ENCODE results near the gene ZMYM4.
"Not testable (repeated sequence)": the region's sequence is repeated elsewhere in the genome, so short reads cannot be mapped to it uniquely, and the experiment has no call there.

ZMYM4 gene

DNA sequence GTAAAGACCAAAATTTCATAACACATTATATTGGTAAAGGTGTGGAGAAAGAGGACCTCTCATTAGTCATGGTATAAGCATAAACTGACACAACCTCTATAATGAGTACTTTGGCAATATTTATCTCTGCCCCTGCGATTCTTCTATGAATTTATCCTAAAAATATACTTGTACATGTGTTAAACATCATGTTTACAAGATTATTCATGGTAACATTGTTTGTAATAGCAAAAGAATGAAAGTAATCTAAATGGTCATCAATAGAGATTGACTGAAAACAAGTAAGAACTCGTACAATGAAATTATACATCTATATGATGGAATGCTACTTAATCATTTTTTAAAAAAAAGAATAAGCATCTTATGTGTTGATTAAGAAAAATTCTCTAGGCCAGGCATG lies 192.3 kb downstream of the ZMYM4 start:
- no peak overlapping the region for H3K4me3 ChIP-seq (ENCODE audit: low read depth, low read length)
- TF ChIP-seq, protein P1, sequence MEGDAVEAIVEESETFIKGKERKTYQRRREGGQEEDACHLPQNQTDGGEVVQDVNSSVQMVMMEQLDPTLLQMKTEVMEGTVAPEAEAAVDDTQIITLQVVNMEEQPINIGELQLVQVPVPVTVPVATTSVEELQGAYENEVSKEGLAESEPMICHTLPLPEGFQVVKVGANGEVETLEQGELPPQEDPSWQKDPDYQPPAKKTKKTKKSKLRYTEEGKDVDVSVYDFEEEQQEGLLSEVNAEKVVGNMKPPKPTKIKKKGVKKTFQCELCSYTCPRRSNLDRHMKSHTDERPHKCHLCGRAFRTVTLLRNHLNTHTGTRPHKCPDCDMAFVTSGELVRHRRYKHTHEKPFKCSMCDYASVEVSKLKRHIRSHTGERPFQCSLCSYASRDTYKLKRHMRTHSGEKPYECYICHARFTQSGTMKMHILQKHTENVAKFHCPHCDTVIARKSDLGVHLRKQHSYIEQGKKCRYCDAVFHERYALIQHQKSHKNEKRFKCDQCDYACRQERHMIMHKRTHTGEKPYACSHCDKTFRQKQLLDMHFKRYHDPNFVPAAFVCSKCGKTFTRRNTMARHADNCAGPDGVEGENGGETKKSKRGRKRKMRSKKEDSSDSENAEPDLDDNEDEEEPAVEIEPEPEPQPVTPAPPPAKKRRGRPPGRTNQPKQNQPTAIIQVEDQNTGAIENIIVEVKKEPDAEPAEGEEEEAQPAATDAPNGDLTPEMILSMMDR (IDR thresholded peaks at IDR 0.05; ENCODE audit: borderline replicate concordance, insufficient read depth, low read depth, low read length) = no peak

DNA sequence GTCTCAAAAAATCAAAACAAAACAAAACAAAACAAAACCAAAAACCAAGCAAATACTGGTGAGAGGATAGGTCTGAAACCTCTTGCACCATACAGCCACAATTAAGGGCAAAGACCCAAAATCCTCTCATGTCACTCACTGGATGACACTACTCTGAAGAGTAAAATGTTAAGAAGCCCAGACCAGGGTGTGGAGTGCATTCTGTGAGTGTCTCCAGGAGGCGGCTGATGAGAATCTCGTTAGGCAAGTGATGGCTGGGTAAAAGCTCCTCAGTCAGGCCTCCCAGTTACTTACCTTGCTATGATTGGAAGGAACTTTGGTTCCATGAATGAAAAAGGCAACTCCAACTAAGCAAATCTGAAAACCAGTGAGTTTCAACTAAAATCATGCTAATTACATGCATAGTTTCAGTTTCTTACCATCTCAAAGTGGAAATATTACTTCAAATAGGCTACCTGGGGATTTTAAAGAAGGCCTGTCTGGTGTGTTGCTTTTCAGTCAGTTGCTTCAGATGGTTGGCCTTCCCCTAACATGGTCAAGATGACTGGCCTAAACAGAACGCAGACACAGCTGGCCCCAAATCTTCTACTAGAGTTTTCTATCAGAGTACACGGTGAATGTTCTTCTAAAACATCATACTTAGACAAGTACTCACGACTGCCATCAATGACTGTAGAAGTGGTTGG lies 193.6 kb downstream of the ZMYM4 start:
- TF ChIP-seq, protein P1 (IDR thresholded peaks at IDR 0.05; ENCODE audit: borderline replicate concordance, insufficient read depth, low read depth, low read length) = no peak
- no peak overlapping the region for H3K4me3 ChIP-seq (ENCODE audit: low read depth, low read length)

DNA sequence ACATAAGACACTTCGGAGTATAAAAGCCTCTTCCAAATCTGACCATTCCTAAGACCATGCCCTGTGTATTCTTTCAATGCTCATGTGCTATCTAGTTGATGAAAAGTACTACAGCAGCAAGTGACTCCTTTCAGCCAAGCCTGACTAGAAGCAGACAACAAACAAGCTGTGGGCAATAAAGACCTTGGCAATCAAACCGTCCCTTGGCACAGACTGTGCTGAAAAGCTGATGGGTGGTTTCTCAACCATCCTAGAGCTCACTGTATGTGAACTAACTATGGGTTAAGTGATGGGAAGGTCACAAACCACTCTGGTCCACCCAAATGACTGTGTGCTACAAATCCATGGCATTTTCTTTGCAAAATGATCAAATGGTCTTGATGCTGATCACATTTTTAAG lies 194.7 kb downstream of the ZMYM4 start:
- TF ChIP-seq, protein P1 (IDR thresholded peaks at IDR 0.05; ENCODE audit: borderline replicate concordance, insufficient read depth, low read depth, low read length) = no peak
- no peak overlapping the region for H3K4me3 ChIP-seq (ENCODE audit: low read depth, low read length)

DNA sequence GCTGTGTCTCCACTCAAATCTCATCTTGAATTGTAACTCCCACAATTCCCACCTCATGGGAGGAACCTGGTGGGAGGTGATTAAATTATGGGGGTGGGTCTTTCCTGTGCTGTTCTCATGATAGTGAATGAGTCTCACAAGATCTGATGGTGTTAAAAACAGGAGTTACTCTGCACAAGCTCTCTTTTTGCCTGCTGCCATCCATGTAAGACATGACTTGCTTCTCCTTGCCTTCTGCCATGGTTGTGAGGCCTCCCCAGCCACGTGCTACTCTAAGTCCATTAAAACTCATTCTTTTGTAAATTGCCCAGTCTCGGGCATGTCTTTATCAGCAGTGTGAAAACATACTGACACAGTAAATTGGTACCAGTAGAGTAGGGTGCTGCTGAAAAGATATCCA lies 195.2 kb downstream of the ZMYM4 start:
- not testable (repeated sequence) for H3K4me3 ChIP-seq (ENCODE audit: low read depth, low read length)

DNA sequence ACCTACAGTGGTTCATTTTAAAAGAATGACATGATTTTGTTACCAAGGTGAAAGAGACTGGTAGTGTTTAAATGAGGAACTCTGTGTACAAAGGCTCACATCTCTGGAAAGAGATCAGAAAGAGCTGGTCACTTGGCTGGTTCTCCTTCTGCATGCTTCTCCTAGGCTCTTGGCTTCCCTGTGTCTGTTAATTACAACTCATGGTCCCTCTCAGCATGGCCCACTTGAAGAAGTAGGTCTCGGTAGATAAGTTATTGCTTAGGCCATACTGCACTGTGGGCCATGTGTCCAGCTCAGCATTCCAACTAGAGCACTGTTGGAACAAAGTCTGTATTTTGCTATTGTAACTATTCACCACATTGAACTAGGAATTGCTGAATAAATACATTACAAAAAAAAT lies 197.6 kb downstream of the ZMYM4 start:
- TF ChIP-seq, protein P1 (IDR thresholded peaks at IDR 0.05; ENCODE audit: borderline replicate concordance, insufficient read depth, low read depth, low read length) = no peak
- no peak overlapping the region for H3K4me3 ChIP-seq (ENCODE audit: low read depth, low read length)

DNA sequence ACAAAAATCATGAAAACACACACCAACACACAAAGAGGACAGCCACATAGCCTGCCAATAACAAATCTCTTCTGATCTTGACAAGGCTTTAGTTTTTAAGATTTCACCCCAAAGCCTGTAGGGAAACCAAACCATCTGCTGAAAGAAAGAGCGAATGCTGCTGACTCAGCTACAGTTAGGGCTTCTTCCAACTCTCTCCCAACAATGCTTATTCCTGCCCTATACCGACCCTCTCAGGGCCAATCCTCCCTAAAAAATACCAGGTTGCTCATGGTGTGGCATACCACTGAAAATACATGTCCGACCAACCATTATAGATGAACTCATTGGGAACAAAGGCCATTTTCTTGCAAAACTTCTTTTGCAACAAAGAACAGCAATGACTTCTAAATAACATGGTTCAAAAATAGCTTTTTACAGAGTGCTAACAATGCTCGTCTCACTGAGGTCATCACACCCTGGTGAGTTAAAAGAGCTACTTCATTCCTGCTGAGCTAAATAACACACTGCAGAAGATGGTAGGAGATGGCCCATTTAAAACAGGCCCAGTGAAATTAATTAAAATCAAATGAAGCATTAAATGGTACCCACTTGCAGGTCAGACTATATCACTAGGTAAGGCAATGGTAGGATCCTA lies 202.6 kb downstream of the ZMYM4 start:
- H3K4me3 ChIP-seq (ENCODE audit: low read depth, low read length) = no peak overlapping the region
- TF ChIP-seq, protein P1 (IDR thresholded peaks at IDR 0.05; ENCODE audit: borderline replicate concordance, insufficient read depth, low read depth, low read length) = no peak

Data from GM12875 (cell line).